Activated gamma-delta T cell treated with anti-CD3 and anti-CD28 coated beads, Interleukin-2, amount 50 U/mL, for 16 hours (primary cell): Measurements from ENCODE around the gene IGDCC3.

Experiments used
- DNase-seq: peaks from one replicate; pipeline ENCODE4 v3.0.0-alpha.2; 2020; ENCODE audit warnings: low read depth

The IGDCC3 gene

GRCh38 chr15:65388306-65389080 is 10.7 kb upstream of the IGDCC3 start:
- no peak for DNase-seq

GRCh38 chr15:65386886-65387285 is 9.1 kb upstream of the IGDCC3 start:
- DNase-seq: no peak

GRCh38 chr15:65386376-65386775 is 8.6 kb upstream of the IGDCC3 start:
- DNase-seq: no peak

- DNase-seq: no peak
Measured at GRCh38 chr15:65385870-65386258, 8.1 kb upstream of the IGDCC3 start.

GRCh38 chr15:65384895-65385869 is 7.4 kb upstream of the IGDCC3 start:
- DNase-seq: peak; percentile 74

- no peak for DNase-seq
Measured at GRCh38 chr15:65384505-65384894, 6.7 kb upstream of the IGDCC3 start.

GRCh38 chr15:65383991-65384390 is 6.2 kb upstream of the IGDCC3 start:
- no peak for DNase-seq

GRCh38 chr15:65383456-65383855 is 5.7 kb upstream of the IGDCC3 start:
- DNase-seq: no peak

- no peak for DNase-seq
Measured at GRCh38 chr15:65382921-65383320, 5.1 kb upstream of the IGDCC3 start.

- DNase-seq: no peak
Measured at GRCh38 chr15:65382146-65382491, 4.3 kb upstream of the IGDCC3 start.

- no peak for DNase-seq
Measured at GRCh38 chr15:65381445-65382145, 3.8 kb upstream of the IGDCC3 start.

- no peak for DNase-seq
Measured at GRCh38 chr15:65379986-65380385, 2.2 kb upstream of the IGDCC3 start.

- no peak for DNase-seq
Measured at GRCh38 chr15:65377105-65377975, 462 bp downstream of the IGDCC3 start.

- DNase-seq: no peak
Measured at GRCh38 chr15:65376767-65377104, 1.1 kb downstream of the IGDCC3 start.

GRCh38 chr15:65375871-65376607 is 1.8 kb downstream of the IGDCC3 start:
- no peak for DNase-seq

- DNase-seq: no peak
Measured at GRCh38 chr15:65374821-65375401, 2.9 kb downstream of the IGDCC3 start.

GRCh38 chr15:65374334-65374733 is 3.5 kb downstream of the IGDCC3 start:
- DNase-seq: no peak

- DNase-seq: no peak
Measured at GRCh38 chr15:65373163-65373651, 4.6 kb downstream of the IGDCC3 start.

GRCh38 chr15:65372787-65373067 is 5.1 kb downstream of the IGDCC3 start:
- DNase-seq: no peak

GRCh38 chr15:65371976-65372786 is 5.6 kb downstream of the IGDCC3 start:
- no peak for DNase-seq
